BE2C (cell line): ENCODE data around the gene ACSM3.

ENCODE experiments used
- DNase-seq: peaks from one replicate; pipeline ENCODE4 v3.0.0-alpha.2; 2020
- H3K27me3 ChIP-seq: fragments of 250-450 bp; sonication (Bioruptor Pico); 2 replicates; pipeline ENCODE4 v1.5.1; 2020; ENCODE audit warnings: mild to moderate bottlenecking
- H3K36me3 ChIP-seq: fragments of 250-450 bp; sonication (Bioruptor Pico); 2 replicates; pipeline ENCODE4 v1.5.1; 2020; ENCODE audit warnings: mild to moderate bottlenecking
- H3K4me1 ChIP-seq: fragments of 250-450 bp; sonication (Bioruptor Pico); 2 replicates; pipeline ENCODE4 v1.5.1; 2020
- H3K4me3 ChIP-seq: 2 replicates; pipeline ENCODE4 v1.5.1; 2011; ENCODE audit warnings: low read depth, low read length
- H3K9me3 ChIP-seq: fragments of 250-450 bp; sonication (Bioruptor Pico); 2 replicates; pipeline ENCODE4 v1.5.1; 2020
- CTCF ChIP-seq: IDR thresholded peaks from 2 replicates; pipeline ENCODE4 v1.5.1; 2012; ENCODE audit warnings: mild to moderate bottlenecking, low read depth, low read length

ACSM3 gene

GRCh38 chr16:20829536-20829935 lies 65.7 kb downstream of the ACSM3 start:
- Histone ChIP-seq H3K4me1 (no peaks in the 10 kb centered on the region; the same call in 1 of the 2 replicates), H3K36me3 (peaks cover 5% of the 10 kb centered on the region), H3K4me3 (no peak overlapping the region), H3K27me3 (no peaks in the 10 kb centered on the region), H3K9me3 (no peaks in the 10 kb centered on the region)
- no peak for DNase-seq
- no peak for TF ChIP-seq CTCF

GRCh38 chr16:20830372-20830771 lies 66.6 kb downstream of the ACSM3 start:
- Histone ChIP-seq H3K4me3 (no peak overlapping the region), H3K27me3 (no peaks in the 10 kb centered on the region), H3K4me1 (no peaks in the 10 kb centered on the region; the same call in 1 of the 2 replicates), H3K36me3 (peaks cover 3% of the 10 kb centered on the region), H3K9me3 (no peaks in the 10 kb centered on the region)
- no peak for DNase-seq
- no peak for TF ChIP-seq CTCF

GRCh38 chr16:20833086-20833485 lies 69.3 kb downstream of the ACSM3 start:
- Histone ChIP-seq H3K27me3 (no peaks in the 10 kb centered on the region), H3K4me3 (no peak overlapping the region), H3K36me3 (peaks cover 3% of the 10 kb centered on the region), H3K9me3 (no peaks in the 10 kb centered on the region), H3K4me1 (no peaks in the 10 kb centered on the region; the same call in 1 of the 2 replicates)
- no peak for DNase-seq
- TF ChIP-seq CTCF = no peak

GRCh38 chr16:20838240-20838639 lies 74.4 kb downstream of the ACSM3 start:
- TF ChIP-seq CTCF = no peak
- no peaks in the 10 kb centered on the region for H3K27me3 ChIP-seq
- no peak for DNase-seq
- peaks cover 13% of the 10 kb centered on the region for H3K36me3 ChIP-seq
- no peaks in the 10 kb centered on the region for H3K4me1 ChIP-seq
- no peaks in the 10 kb centered on the region for H3K9me3 ChIP-seq
- no peak overlapping the region for H3K4me3 ChIP-seq

GRCh38 chr16:20839504-20839903 lies 75.7 kb downstream of the ACSM3 start:
- no peaks in the 10 kb centered on the region for H3K4me1 ChIP-seq
- no peak for DNase-seq
- H3K36me3 ChIP-seq = peaks cover 17% of the 10 kb centered on the region; the same call in 1 of the 2 replicates
- no peaks in the 10 kb centered on the region for H3K27me3 ChIP-seq
- H3K4me3 ChIP-seq = no peak overlapping the region
- no peaks in the 10 kb centered on the region for H3K9me3 ChIP-seq
- no peak for TF ChIP-seq CTCF

GRCh38 chr16:20844054-20844453 lies 80.2 kb downstream of the ACSM3 start:
- Histone ChIP-seq H3K4me1 (no peaks in the 10 kb centered on the region), H3K36me3 (peaks cover 11% of the 10 kb centered on the region), H3K27me3 (no peaks in the 10 kb centered on the region), H3K4me3 (no peak overlapping the region), H3K9me3 (no peaks in the 10 kb centered on the region)
- TF ChIP-seq CTCF = no peak
- DNase-seq = no peak
